WTC11 (cell line): ENCODE results near the gene UCN.

ENCODE experiments used
- ATF6 ChIP-seq: sonication (generic); formaldehyde crosslinking; IDR thresholded peaks from 2 replicates; pipeline ENCODE4 v1.8.1; 2023; ENCODE audit warnings: mild to moderate bottlenecking, missing genetic modification reagents
- CREB1 ChIP-seq: sonication (generic); formaldehyde crosslinking; IDR thresholded peaks from 2 replicates; pipeline ENCODE4 v1.8.0; 2023; ENCODE audit warnings: mild to moderate bottlenecking, missing genetic modification reagents
- CREM ChIP-seq: sonication (generic); formaldehyde crosslinking; IDR thresholded peaks from 2 replicates; pipeline ENCODE4 v1.8.1; 2022; ENCODE audit warnings: mild to moderate bottlenecking, missing genetic modification reagents, moderate library complexity
- CTCF ChIP-seq: fragments of 200-600 bp; IDR thresholded peaks from 2 replicates; pipeline ENCODE4 v1.8.0; 2022; ENCODE audit warnings: antibody characterized with exemption
- ETV6 ChIP-seq: sonication (generic); formaldehyde crosslinking; IDR thresholded peaks from 2 replicates; pipeline ENCODE4 v1.8.1; 2022; ENCODE audit warnings: mild to moderate bottlenecking, missing genetic modification reagents
- MYBL2 ChIP-seq: sonication (generic); formaldehyde crosslinking; IDR thresholded peaks from 2 replicates; pipeline ENCODE4 v1.8.1; 2023; ENCODE audit warnings: mild to moderate bottlenecking, moderate library complexity, missing genetic modification reagents
- TEAD4 ChIP-seq: sonication (generic); formaldehyde crosslinking; IDR thresholded peaks from 2 replicates; pipeline ENCODE4 v1.8.0; 2022; ENCODE audit warnings: mild to moderate bottlenecking, missing genetic modification reagents
- USF2 ChIP-seq: sonication (generic); formaldehyde crosslinking; IDR thresholded peaks from 2 replicates; pipeline ENCODE4 v1.8.1; 2023; ENCODE audit warnings: mild to moderate bottlenecking, missing genetic modification reagents, moderate library complexity
- TF ChIP-seq, protein P1 (sequence below): sonication (generic); formaldehyde crosslinking; IDR thresholded peaks from 2 replicates; pipeline ENCODE4 v1.8.0; 2022; ENCODE audit warnings: mild to moderate bottlenecking, missing genetic modification reagents
- TF ChIP-seq, protein P2 (sequence below): fragments of 250-450 bp; sonication (Bioruptor Pico); IDR thresholded peaks from 2 replicates; pipeline ENCODE4 v1.9.0; 2021; ENCODE audit warnings: mild to moderate bottlenecking

- TF ChIP-seq CTCF: no peak
- TF ChIP-seq ETV6 (CRISPR knock-in tag): no peak
- TF ChIP-seq TEAD4: no peak
- TF ChIP-seq ATF6 (CRISPR knock-in tag): no peak
- TF ChIP-seq CREB1 (CRISPR knock-in tag): no peak
- no peak for TF ChIP-seq USF2 (CRISPR knock-in tag)
- no peak for TF ChIP-seq MYBL2 (CRISPR knock-in tag)
- TF ChIP-seq, protein P1, sequence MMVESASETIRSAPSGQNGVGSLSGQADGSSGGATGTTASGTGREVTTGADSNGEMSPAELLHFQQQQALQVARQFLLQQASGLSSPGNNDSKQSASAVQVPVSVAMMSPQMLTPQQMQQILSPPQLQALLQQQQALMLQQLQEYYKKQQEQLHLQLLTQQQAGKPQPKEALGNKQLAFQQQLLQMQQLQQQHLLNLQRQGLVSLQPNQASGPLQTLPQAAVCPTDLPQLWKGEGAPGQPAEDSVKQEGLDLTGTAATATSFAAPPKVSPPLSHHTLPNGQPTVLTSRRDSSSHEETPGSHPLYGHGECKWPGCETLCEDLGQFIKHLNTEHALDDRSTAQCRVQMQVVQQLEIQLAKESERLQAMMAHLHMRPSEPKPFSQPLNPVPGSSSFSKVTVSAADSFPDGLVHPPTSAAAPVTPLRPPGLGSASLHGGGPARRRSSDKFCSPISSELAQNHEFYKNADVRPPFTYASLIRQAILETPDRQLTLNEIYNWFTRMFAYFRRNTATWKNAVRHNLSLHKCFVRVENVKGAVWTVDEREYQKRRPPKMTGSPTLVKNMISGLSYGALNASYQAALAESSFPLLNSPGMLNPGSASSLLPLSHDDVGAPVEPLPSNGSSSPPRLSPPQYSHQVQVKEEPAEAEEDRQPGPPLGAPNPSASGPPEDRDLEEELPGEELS: no peak
- TF ChIP-seq CREM: no peak
- TF ChIP-seq, protein P2, sequence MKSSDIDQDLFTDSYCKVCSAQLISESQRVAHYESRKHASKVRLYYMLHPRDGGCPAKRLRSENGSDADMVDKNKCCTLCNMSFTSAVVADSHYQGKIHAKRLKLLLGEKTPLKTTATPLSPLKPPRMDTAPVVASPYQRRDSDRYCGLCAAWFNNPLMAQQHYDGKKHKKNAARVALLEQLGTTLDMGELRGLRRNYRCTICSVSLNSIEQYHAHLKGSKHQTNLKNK (CRISPR knock-in tag): no peak
These were observed 9.7 kb downstream of the UCN start for GRCh38 chr2:27298391-27299080.
